ENCODE results near the gene RCOR1.
"Not testable (repeated sequence)": the region's sequence is repeated elsewhere in the genome, so short reads cannot be mapped to it uniquely, and the experiment has no call there.

Gene RCOR1

DNA sequence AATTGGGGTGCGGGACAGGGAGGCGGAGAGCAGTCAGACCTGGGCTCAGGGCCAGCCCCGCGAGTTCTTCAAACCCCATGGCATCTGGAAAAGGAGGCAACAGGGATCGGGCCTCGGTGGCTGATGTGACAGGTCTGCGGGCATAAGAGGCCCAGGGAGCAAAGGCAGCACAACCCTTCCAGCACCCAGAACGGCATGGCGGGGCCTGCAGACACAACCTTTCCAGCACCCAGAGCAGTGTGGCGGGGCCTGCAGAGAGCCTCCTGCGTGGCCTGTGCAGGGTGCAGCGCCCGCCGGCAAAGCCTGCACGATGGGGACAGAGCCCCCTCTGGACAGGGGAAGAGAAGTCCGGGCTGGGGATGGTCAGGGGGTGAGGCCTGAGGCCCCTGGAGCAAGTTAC, 158.6 kb downstream of the RCOR1 start:
- no peak for DNase-seq (ENCODE audit: low spot score)

DNA sequence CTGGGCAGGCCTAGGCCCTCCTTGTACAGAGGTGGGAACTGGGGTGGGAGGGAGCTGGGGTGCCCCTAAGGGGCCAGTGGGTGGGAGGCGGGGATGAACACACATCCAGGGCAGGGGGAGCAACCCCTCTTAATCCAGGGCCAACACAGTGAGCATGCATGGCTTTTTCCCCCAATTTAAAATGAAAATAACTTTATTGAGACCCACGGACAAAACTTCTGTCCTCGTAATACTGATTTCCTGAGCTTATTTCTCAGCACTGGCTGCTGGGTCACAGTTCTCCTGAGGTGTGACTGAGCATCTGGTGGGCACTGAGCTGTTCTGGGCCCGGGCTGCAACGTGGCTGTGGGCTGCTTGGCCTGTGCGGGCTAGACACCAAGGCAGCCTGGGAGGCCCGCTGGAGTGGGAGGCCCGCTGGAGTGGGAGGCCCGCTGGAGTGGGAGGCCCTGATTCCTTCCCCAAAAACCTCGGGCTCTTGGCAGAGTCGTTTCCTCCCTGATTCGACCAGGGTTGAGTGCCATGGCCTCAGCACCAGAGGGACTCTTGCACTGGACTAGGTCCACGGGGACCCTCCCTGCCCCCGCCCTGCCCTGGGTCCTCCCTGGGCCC, 159.9 kb downstream of the RCOR1 start:
- no peak for DNase-seq (ENCODE audit: low spot score)

DNA sequence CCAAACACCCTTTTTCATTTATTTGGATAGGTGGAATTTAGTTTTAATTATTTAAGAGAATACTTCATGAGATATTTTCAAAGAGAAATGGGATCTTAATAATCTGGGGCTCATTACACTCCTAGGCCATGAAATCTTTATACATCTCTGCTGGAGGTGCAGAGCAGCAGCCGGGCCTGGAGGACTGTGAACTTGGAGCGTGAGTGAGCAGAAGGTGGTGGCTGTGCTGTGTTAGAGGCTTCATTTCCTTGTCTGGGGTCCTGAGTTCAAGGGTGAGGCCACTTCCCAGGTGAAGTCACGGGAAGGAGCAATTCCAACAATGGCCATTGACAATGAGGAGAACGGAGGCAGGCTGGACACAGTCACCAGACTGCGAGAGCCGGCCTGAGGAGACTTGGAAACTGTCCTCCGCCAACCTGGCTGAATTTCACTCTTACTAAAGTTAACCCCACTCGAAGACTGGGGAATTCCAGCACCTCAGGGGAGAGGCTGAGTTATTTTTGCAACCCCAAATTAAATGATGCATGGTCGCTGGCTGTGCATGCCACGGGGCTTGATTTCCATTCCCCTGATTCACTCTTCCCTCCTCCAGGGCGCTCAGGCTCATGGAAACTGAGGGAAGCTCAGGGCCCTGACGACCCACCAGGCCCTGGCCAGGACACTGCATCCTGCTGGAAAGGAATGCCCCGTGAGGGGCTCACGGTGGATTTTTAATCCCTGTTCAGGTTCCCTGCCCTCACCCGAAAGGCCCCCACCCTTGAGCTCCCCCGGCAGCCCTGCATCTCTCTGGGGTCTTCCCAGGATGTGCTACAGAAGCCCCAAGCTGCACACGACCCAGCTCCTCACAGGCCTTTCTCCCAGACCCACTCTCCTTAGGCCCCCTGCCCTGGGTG, 162.2 kb downstream of the RCOR1 start:
- DNase-seq (ENCODE audit: low spot score), result no peak

DNA sequence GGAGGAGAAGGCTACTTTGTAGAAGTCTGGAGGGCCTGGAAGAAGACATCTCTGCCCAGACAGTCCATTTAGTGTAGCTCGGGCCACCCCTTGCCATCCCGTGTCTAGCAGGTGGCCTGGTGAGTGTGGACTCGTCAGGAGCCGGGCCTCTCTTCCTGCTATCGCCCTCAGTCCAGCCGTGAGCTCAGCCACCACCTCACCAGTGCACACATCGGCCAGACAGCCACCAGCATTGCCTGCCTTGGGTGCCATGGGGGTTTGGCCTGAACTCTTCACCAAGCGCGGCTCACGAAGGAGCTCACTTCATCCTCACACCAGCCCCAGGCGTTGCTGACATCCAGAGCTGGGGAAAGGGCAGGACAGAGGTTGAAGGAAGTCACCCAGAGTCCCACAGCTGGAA, 165.2 kb downstream of the RCOR1 start:
- no peak for DNase-seq (ENCODE audit: low spot score)

DNA sequence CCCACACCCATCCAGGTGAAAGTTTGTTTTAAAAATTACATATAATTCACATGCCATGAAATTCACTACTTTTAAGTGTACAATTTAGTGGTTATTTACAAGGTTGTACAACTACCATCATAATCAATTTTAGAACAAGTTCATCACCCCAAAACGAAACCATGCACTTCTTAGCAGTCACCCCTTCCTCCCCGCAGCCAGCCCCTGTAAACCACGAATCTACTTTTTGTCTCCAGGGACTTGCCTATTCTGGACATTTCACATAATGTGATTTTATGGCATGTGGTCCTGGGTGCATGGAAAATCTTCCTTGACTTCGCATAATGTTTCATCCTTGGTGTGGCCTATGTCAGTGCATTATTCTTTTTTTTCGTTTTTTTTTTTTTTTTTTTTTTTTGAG, 165.6 kb downstream of the RCOR1 start:
- no peak for DNase-seq (ENCODE audit: low spot score)

DNA sequence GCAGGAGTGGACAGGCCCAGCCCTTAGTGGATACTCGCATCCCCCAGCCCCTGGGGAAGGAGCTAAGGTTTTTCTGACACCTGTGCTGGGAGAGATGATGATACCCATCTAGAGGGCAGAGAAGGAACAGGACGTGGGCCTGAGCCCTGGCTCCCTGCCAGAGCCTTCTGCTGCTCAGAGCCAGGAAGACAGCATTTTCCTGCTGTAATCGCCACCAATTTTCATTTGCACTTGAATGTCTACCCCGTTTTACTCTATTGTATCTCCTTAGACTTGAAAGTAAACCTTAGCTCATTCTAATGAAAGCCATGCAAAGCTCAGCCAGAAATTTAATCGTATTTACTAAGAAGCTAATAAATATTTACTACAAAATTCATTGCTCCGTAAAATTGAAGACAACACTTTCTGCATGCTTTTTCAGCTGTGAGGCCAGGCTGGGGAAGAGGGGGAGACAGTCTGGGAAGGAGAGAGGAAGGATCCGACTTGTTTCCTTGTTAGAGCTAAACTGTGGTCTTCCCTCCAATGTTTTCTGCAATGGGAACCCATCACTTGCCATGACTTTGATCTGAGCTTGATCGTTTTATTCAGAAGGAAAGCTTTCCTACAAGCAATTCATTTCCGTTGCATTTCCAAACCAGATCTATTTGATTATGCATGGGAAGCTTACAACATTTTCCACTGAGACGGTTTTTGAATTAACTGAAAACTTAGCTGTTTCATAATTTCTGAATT, 167.2 kb downstream of the RCOR1 start:
- DNase-seq (ENCODE audit: low spot score), result no peak

DNA sequence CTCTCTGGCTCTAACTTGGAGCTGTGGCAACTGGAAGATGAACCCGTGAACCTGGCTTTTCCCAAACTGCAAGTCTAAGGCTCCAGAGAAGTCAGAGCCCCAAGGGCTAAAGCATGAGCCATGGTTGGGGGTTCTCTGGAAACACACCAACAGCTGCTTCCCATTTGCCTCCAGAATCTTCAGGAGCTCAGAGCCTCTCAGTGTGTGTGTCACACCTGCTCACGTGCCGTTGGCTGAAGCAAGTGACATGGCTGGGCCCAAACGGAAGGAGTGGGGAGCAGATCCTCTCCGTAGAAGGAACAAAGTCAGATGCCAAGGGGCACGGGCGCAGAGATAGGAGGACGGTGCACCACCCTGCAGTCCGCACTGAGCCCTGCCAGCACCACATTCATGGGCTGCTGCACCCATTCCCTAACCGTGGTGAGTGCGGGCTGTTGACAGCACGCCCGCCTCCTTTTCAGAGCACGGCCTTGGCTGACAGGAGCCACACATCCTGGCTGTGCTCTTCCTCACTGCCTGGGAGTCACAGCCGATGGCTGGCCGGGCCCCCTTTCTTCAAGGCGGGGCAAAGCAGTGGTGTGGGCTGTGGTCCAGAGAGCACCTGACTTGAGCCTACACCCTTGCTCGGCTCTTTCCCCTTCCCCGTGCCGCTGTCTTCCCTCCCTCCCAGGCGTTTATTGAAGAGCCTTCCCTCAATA, 168.2 kb downstream of the RCOR1 start:
- no peak for DNase-seq (ENCODE audit: low spot score)

DNA sequence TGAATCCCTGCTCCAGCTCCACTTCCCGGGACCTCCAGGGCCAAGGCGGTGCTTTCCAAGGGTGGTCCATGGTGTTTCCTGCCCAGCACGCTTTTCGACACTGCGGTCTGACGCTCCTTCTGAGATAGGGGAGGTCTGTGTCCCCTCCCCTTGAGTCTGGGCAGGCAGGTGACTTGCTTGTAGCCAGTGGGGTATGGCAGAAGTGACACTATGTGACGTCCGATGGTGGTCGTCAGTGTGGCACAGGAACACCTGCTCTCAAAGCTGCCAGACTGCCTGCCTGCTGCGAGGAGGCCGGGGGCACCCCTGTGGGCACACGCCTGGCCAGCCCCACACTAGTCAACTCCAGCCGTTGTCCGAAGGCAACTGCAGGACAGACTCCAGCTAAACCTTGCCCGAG, 168.8 kb downstream of the RCOR1 start:
- DNase-seq (ENCODE audit: low spot score), result no peak

DNA sequence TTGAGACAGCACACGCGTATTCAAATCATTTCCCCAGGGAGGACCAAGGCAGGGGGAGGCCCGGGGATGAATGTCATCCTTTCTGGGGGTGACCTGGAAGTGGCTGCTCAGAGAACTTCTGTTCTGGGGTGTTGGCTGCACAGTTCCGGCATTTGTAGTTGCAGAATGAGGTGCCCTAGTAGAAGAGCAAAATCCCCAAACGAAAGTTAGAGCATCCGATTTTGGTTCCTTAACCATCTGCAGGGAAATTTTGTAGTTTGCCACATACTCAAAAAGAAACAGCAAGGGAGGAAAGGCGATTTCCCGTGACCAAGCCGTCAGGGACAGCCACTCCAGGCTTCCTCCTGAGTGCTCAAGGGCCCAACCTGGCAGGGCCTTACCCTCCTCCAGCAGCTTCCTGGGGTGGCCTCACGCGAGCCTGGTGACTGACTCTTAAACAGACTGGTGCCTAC, 171.8 kb downstream of the RCOR1 start:
- DNase-seq (ENCODE audit: low spot score), result no peak

DNA sequence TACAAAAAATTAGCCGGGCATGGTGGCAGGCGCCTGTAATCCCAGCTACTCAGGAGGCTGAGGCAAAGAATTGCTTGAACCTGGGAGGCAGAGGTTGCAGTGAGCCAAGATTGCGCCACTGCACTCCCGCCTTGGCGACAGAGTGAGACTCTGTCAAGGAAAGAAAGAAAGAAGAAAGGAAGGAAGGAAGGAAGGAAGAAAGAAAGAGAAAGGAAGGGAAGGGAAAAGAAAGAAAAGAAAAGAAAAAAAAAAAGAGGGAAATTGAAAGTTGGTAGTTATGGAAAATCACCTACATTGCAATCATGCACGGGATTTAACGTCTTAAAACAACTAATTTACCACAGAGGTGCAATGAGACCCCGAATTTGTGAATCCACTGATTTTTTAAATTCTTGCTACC, 173.3 kb downstream of the RCOR1 start:
- not testable (repeated sequence) for DNase-seq (ENCODE audit: low spot score)

DNA sequence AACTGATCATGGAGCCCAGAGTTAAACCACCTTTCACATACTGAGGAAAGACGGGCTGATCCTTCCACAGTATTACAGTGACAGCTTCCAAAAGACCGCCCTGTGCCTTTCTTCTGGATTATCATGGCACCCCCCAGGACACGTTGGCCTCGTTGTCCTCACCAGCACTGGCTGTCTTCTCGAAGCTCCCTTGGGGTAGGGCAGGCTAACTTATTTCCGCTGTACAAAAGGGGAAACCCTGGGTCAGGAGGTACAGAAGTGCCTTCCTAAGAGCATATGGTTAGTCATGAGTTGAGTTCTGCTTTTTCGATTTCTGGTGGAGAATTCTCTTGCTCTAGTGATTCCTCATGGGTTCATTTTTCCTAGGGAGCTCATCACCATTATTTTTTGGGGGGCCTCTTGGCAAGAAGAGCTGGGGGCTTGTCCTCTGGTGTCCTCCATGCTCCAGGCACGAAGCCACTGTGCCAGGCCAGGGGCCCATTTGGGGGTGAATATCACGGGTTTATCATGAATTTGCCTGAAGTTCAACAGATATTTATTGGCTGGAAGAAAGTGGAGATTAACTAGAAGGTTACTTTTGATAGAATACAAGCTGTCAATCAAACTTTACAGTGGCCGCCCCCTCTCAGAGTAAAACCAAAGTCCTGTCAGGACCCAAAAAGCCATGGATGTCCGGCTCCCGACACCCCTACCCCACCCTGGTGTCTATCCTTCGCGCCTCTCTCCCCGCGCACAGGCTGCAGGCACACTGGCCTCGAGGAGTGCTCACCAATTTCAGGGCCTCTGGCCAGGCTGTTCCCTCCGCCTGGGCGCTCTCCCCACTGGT, 176.0 kb downstream of the RCOR1 start:
- DNase-seq (ENCODE audit: low spot score), result no peak

DNA sequence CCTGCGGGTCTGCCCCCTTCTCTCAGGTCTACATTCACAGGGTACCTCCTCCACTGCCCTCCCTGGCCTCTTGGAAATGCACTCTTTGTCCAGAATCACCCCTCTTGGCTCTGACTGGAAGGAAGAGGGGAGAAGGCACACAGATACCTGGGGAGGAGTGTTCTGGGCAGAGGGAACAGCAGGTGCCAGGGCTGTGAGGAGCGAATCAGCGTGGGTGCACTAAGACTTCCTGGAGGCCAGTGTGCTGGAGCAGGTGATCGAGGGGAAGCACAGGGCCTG, 176.5 kb downstream of the RCOR1 start:
- no peak for DNase-seq (ENCODE audit: low spot score)

DNA sequence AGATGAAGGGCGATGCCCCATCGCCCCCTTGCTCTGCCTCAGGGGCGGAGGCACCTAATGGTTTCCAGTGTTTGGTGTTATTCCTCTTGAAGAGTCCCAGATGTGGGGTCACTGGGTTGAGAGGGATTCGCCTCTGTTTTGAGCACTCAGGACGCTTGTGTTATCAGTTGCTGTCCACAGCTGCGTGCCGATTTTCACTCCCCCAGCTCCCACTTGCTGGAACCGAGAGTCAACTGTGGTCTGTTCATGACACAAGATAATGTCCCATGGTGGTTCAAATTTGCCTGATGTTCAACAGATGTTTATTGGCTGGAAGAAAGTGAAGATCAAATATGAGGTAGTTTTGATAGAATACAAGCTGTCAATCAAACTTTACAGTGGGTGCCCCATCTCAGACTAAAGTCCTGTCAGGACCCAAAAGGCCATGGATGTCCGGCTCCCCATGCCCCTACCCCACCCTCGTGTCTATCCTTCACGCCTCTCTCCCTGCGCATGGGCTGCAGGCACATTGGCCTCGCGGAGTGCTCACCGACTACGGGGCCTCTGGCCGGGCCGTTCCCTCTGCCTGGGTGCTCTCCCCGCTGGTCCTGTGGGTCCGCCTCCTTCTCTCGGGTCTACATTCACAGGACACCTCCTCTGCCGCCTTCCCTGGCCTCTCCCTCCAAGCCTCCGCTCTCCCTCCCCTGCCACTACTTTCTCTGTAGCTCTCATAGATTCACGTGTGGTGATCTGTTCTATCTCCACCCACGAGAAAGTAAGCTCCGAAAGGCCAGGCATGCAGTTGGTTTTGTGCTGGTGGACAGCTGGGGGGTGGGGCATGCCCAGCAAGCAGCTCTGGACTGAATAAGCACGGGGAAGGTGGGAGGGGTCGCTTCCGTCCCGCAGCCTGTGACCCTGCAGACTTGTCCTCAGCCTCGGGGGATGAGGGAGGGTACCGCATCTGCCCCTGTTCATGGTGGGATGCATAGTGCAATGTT, 178.0 kb downstream of the RCOR1 start:
- no peak for DNase-seq (ENCODE audit: low spot score)

DNA sequence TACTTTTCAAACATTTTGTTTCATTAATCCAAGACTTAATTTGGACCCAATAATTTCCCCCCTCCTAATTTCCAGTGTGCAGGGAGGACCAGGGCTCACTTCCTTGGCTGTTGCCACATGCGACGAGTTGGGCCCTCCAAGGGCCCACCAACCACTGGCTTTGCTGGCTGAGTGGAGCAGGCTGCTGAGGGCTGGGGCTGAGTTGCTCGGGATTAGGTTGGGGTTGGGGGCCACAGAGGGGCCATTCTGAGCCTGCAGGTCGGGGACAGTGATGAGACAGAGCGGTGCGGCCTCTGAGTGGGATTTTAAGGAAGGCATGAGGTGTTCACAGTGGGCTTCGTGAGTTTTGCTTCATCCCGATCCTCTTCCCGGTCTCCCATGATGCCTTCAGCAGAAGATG, 178.7 kb downstream of the RCOR1 start:
- no peak for DNase-seq (ENCODE audit: low spot score)

DNA sequence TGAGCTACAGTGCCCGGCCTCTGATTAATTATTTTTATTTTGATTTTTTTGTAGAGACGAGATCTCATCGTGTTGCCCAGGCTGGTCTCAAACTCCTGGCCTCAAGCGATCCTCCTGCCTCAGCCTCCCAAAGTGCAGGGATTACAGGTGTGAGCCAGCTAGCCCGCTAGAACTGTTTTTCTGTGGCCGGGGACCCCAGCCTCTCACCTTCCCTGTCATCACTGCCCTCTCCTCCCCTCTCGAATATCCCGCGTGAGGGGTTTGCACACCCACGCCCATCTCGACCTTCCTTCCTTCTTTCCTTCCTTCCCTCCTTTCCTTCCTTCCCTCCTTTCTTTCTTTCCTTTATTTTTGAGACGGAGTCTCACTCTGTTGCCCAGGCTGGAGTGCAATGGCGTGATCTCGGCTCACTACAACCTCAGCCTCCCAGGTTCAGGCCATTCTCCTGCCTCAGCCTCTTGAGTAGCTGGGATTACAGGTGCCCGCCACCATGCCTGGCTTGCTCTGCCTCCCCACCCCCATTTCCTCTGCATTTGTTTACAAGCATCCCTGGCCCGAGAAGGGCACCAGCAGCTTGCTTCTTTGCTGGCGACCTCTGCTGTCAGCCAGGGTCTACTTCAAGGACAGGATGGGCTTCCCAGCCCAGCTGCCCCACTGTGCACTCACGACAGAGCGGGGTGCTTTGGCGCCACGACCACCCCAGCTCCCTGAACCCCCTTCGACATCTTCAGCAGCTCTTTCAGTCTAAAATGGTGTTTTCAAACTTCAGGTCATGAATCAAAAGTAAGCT, 180.5 kb downstream of the RCOR1 start:
- DNase-seq (ENCODE audit: low spot score), result no peak

DNA sequence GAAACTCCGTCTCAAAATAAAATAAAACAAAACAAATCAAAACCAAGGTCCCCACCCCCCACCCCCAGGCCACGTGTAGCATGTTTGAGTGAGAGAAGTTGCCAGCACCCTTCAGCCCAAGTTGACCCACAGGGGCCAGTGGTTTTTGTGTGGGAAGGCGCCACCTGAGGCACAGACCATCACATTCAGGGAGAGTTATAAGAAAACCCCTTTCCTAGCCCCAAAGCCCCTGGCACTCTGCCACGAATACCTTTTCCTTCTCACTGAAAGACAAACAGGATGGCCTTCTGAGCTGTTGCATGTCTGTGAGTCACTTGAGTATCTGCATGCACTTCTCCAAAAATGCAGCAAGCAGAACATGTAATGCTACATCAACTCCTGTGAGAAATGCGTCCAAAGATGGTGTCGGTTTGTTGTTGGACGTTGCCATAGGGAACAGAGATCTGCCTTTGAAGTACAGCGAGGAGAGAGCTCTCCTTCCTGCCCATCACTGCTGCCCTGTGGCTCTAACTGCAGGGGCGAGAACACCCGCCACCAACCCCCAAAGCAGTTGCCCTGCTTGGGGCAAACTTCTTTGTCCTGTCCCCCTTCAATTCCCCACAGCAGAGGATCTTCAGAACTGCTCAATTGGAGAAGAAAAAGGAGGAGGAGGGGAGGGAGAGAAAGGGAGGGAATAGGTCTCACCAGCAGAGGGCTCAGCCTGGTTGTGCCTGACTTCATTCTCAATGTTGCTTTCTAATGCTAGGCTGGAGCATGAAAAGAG, 182.1 kb downstream of the RCOR1 start:
- DNase-seq (ENCODE audit: low spot score), result peak; percentile 80

DNA sequence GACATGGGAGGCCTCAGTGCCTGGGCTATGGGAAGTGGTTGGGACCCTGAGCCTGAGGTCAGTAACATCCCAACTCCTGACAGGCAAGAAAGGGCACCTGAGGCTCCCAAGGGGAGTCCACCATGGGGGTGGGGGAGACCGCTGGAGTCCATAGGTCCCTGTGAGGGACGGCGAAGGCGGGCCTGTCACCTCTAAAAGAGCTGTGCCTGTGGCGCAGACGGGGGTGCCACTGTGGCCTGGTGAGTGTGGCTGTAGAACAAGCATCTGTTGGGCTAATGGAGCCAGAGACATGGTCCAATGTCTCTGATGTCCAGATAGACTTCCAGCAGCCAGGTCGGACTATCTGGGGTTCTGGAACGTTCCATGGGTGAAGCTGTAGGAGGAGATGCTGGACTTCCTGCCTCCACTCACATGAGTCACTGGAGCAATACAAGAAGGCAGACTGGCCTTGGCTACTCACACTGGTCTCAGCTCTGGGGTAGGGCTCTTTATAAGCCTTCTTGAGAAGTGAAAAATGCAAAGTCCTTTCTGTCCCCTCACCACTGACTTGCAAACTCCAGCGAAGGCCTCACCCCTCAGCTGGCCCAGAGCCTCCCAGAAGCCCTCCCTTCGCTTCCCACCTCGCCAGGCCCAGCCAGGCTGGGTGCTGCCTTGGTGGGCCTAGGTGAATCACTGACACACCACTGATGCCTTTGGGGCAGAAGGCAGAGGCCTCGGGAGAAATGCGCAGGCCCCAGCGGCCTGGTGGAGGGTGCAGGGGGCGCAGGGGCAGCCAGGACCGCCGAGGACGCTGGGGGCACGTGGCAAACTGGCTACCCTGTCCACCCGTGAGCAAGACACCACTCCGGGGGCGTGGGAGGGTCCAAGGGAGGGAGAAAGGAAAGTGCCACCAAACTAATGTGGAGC, 183.7 kb downstream of the RCOR1 start:
- DNase-seq (ENCODE audit: low spot score), result no peak

Measured in CD4-positive, alpha-beta T cell treated with Interleukin-2 at 100 ng/mL for 4 hours (primary cell).